ENCODE measurements around the gene SLC8A1.

- TF ChIP-seq CTCF (IDR thresholded peaks at IDR 0.05 in 2 of 3, conservative IDR thresholded peaks at IDR 0.05 in 1 of 3; ENCODE audit: control insufficient read depth in 2 of 3, extremely low read depth in 1 of 3, insufficient read depth in 1 of 3, low read depth in 3 of 3, low read length in 3 of 3) (no peak), YY1 (IDR thresholded peaks at IDR 0.05; ENCODE audit: low read depth, low read length) (no peak), PAX8 (IDR thresholded peaks at IDR 0.05) (no peak), EZH2 (IDR thresholded peaks at IDR 0.05; ENCODE audit: borderline replicate concordance, control insufficient read depth, low read depth, low read length) (no peak), ZSCAN29 (IDR thresholded peaks at IDR 0.05) (no peak), E2F4 (IDR thresholded peaks at IDR 0.05; ENCODE audit: low read depth, low read length) (no peak), CEBPZ (IDR thresholded peaks at IDR 0.05; ENCODE audit: low read depth, low read length) (no peak), PAX5 (IDR thresholded peaks at IDR 0.05; ENCODE audit: borderline replicate concordance, low read depth, low read length) (no peak), CBFB (IDR thresholded peaks at IDR 0.05; ENCODE audit: low read depth) (no peak), RBBP5 (conservative IDR thresholded peaks at IDR 0.05) (no peak), SIN3A (IDR thresholded peaks at IDR 0.05; ENCODE audit: low read depth, low read length) (no peak), BRCA1 (IDR thresholded peaks at IDR 0.05; ENCODE audit: low read depth, low read length) (no peak), SRF (IDR thresholded peaks at IDR 0.05; ENCODE audit: low read depth in 2 of 2, low read length in 2 of 2) (no peak), CHD4 (IDR thresholded peaks at IDR 0.05) (no peak)
Measured at GRCh38 chr2:40271094-40271493, 180.8 kb downstream of the SLC8A1 start.

Data from GM12878 (cell line).